Glomerular endothelial cell (primary cell): ENCODE measurements around the gene ENPP3. TPM values are rescaled to one million over a fixed set of nuclear protein-coding genes. Genes with fewer than 3 reads are reported as not detected.

Experiments
- DNase-seq: peaks from one replicate; pipeline ENCODE4 v3.0.0-alpha.2; 2011; ENCODE audit warnings: low read depth, low spot score; ENCODE audit errors: extremely low read depth
- total RNA-seq: library from RNA; depleted of rRNA; stranded (reverse); fragments of >200 nt; gene quantifications from 2 replicates; pipeline ENCODE4 v1.2.3, GENCODE V29; 2015

ENPP3 gene
- total RNA-seq, 1 donor from 2014 or later, result not detected

- no peak for DNase-seq
Observed at GRCh38 chr6:131642565-131642964, 5.5 kb downstream of the ENPP3 start.

DNA sequence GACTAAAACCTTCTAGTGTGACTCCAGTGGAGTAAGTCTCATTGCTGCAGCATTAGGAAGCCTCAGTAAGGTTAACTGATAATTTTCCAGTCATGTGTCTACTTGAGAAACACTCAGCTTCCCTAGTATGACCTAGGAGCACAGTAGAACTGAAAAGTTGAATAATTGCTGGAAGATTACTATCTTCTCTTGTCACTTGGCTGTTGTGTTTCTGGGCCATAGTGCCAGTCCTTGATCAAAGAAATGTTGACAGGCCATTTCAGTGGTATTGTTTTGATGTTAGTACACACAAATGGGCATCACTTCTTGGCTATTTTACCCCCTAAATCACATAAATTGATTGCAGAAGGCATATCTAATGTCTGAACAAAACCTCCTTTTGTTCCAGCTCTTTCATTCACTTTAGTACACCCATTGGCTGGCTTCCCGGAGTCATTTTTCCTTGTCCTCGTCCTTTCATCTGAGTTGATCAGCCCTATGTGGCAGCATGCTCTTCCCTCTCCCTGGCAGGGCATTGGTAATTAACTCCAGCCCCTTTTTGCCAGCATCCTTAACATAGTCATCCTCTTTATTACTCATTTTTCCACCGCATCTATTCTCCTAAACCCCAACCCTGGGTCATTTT, 6.0 kb downstream of the ENPP3 start:
- no peak for DNase-seq

DNA sequence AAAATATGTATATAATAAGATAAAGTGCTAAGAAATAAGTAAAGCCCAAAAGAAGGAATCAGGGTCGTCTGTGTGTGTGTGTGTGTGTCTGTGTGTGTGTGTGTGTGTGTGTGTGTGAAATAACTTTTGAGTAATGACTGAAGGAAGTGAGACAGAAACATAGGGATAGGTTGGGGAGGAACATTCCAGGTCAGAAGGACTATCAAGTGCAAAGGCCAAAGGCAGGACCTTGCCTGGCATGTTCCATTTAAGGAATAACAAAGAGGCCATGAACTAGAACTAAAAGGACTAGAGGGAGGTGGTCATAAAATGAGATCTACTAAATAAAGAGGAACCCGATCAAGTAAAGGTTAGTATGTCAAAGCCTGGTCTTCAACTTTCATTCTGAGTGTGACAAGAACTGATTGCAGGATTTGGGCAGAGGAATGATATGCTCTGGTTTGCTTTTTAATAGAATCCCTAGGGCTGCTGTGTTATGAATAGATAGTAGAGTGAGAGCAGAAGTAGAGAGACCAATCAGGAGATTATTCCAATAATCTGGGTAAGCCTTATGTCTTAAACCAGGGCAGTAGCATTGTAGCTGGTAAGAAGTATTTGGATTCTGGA, 6.9 kb downstream of the ENPP3 start:
- DNase-seq, result no peak

DNA sequence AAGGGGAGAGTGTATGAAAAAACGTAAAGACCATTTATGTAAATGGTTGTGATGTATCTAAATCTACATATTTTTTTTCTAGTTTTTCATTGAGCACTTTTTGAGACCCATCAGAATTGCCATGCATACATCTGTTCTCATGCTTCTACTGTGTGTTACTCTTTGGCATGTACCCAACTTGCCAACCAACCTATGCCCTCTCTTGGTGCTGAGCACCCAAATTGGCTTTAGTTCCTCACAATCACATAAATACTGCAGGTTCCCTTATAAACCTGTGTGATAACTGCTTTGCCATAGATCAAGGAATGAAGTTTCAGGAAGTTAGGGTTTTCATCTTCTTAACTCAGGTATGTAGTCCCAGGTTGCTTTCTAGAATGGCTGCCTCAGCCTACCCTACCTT, 7.8 kb downstream of the ENPP3 start:
- DNase-seq, result no peak

DNA sequence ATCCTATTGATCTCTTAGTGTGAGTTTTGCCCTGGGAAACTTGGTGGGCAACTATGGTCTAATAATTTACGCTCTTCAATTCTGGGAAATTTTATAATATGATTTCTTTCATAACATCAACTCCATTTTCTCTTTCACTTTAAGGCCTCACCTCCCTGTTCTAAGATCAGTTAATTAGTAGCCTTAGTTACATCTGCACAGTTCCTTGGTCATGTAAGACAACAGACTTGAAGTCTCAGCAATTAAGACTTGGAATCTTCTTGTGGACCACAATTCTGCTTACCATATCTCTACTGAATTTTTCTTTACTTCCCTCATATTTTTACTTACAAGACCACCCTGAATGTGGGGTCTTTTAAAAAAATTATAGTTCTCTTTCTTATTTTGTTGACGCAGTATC, 8.7 kb downstream of the ENPP3 start:
- DNase-seq, result no peak

- no peak for DNase-seq
Observed at GRCh38 chr6:131646249-131646670, 9.2 kb downstream of the ENPP3 start.

GRCh38 chr6:131651782-131652181, 14.7 kb downstream of the ENPP3 start:
- DNase-seq, result no peak

DNA sequence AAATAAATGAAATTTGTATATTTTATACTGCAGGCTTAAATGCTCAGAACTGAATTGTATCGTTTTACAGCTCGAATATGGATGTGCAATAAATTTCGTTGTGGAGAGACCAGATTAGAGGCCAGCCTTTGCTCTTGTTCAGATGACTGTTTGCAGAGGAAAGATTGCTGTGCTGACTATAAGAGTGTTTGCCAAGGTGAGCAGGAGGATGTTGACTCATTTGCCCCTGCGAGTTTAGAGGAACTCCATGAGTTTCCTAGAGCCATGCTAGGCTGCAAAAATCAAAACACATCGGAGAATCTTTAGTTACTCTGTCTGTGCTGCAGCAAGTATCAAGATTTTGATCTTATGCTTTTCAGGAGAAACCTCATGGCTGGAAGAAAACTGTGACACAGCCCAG, 15.4 kb downstream of the ENPP3 start:
- no peak for DNase-seq

DNA sequence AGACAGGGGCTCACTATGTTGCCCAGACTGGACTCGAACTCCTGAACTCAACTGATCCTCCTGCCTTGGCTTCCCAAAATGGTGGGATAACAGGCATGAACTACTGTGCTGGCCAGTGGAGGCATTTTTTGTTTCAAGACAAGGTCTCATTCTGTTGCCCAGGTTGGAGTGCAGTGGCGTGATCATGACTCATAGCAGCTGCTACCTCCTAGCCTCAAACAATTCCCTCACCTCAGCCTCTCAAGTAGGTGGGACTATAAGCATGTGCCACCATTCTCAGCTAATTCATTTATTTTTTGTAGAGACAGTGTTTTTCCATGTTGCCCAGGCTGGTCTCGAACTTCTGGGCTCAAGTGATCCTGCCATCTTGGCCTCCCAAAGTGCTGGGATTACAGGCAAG, 17.2 kb downstream of the ENPP3 start:
- DNase-seq, result no peak

DNA sequence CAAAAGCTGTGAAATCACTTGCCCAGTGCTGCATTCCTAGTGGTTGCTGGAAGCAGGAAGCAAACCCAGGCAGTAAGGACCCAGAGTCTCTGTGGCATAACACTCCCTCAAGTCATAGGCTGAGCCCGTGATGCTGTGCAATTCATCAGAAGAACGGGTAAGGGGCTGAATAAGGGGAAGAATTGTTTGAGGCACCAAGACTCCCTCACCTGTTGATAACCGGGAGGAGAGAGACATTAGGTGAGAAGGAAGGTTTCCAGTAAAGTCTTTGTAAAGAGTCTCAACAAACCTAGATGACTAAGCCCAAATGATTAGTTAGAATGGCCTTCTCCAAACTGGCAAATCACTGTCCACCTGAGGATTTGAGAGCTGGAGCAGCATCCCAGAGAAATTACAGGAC, 18.3 kb downstream of the ENPP3 start:
- DNase-seq, result no peak

GRCh38 chr6:131655951-131656350, 18.8 kb downstream of the ENPP3 start:
- DNase-seq, result no peak

DNA sequence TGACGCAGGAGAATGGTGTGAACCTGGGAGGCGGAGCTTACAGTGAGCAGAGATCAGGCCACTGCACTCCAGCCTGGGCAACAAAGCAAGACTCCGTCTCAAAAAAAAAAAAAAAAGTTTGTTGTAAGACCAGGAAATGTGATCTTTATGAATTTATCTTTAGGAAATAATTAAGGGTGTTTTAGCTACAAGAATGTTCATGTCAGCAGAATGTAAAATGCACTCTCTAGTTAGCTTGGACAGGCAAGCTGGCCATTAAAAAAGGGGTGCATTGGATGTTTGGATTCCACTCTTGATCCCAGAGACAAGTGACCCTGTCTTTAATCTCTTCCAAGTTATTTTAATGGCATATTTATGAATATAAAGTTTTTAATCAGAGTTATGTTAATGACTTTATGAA, 19.6 kb downstream of the ENPP3 start:
- no peak for DNase-seq

GRCh38 chr6:131657222-131657621, 20.1 kb downstream of the ENPP3 start:
- no peak for DNase-seq

GRCh38 chr6:131657630-131658111, 20.6 kb downstream of the ENPP3 start:
- DNase-seq, result no peak

- DNase-seq, result no peak
Observed at GRCh38 chr6:131658287-131658686, 21.2 kb downstream of the ENPP3 start.

GRCh38 chr6:131660195-131660594, 23.1 kb downstream of the ENPP3 start:
- no peak for DNase-seq

GRCh38 chr6:131663578-131664165, 26.6 kb downstream of the ENPP3 start:
- no peak for DNase-seq

GRCh38 chr6:131669891-131670290, 32.8 kb downstream of the ENPP3 start:
- no peak for DNase-seq

GRCh38 chr6:131673184-131673583, 36.1 kb downstream of the ENPP3 start:
- no peak for DNase-seq

- no peak for DNase-seq
Observed at GRCh38 chr6:131678442-131678841, 41.3 kb downstream of the ENPP3 start.

GRCh38 chr6:131680868-131681267, 43.8 kb downstream of the ENPP3 start:
- DNase-seq, result no peak

DNA sequence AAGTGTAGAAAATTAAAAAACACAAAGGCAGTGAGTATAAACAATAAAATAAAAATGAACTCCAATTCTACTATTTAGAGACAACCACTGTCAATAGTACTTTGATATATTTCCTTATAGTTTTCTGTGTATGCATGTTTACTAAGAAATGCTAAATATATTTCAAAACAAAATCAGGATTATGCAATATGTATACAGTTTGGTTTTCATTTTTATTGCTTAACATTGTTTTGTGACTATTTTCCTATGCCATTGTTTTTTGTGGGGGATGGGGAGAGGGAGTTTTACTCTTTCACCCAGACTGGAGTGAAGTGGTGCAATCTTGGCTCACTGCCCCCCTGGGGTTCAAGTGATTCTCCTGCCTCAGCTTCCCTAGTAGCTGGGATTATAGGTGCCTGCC, 44.5 kb downstream of the ENPP3 start:
- no peak for DNase-seq
